Left renal cortex interstitium (tissue), 4 donors: ENCODE measurements around the gene PCLO. TPM values are rescaled to one million over a fixed set of nuclear protein-coding genes. Genes with fewer than 3 reads are reported as not detected.
A peak's percentile ranks its signal among the peaks of the same experiment; 100 is the strongest.

Experiments used
- DNase-seq, 4 donors: peaks; one replicate each; pipeline ENCODE4 v3.0.0-alpha.2; 2013; ENCODE audit warnings: low read depth in 4 of 4, low spot score in 2 of 4, missing footprints in 1 of 4
- polyA plus RNA-seq, 4 donors: library from polyadenylated mRNA; unstranded; fragments of 120-200 nt; gene quantifications; one replicate each; pipeline ENCODE4 v1.2.1, GENCODE V29; 2013; ENCODE audit not compliant: insufficient read length in 4 of 4

PCLO gene, protein sequence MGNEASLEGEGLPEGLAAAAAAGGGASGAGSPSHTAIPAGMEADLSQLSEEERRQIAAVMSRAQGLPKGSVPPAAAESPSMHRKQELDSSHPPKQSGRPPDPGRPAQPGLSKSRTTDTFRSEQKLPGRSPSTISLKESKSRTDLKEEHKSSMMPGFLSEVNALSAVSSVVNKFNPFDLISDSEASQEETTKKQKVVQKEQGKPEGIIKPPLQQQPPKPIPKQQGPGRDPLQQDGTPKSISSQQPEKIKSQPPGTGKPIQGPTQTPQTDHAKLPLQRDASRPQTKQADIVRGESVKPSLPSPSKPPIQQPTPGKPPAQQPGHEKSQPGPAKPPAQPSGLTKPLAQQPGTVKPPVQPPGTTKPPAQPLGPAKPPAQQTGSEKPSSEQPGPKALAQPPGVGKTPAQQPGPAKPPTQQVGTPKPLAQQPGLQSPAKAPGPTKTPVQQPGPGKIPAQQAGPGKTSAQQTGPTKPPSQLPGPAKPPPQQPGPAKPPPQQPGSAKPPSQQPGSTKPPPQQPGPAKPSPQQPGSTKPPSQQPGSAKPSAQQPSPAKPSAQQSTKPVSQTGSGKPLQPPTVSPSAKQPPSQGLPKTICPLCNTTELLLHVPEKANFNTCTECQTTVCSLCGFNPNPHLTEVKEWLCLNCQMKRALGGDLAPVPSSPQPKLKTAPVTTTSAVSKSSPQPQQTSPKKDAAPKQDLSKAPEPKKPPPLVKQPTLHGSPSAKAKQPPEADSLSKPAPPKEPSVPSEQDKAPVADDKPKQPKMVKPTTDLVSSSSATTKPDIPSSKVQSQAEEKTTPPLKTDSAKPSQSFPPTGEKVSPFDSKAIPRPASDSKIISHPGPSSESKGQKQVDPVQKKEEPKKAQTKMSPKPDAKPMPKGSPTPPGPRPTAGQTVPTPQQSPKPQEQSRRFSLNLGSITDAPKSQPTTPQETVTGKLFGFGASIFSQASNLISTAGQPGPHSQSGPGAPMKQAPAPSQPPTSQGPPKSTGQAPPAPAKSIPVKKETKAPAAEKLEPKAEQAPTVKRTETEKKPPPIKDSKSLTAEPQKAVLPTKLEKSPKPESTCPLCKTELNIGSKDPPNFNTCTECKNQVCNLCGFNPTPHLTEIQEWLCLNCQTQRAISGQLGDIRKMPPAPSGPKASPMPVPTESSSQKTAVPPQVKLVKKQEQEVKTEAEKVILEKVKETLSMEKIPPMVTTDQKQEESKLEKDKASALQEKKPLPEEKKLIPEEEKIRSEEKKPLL (N-terminal part only)
- polyA plus RNA-seq: 10 to 100 TPM in 2 of 4 donors, 1 to 10 TPM in 2; 5.4 to 10.5 (median 9.1) TPM

DNA sequence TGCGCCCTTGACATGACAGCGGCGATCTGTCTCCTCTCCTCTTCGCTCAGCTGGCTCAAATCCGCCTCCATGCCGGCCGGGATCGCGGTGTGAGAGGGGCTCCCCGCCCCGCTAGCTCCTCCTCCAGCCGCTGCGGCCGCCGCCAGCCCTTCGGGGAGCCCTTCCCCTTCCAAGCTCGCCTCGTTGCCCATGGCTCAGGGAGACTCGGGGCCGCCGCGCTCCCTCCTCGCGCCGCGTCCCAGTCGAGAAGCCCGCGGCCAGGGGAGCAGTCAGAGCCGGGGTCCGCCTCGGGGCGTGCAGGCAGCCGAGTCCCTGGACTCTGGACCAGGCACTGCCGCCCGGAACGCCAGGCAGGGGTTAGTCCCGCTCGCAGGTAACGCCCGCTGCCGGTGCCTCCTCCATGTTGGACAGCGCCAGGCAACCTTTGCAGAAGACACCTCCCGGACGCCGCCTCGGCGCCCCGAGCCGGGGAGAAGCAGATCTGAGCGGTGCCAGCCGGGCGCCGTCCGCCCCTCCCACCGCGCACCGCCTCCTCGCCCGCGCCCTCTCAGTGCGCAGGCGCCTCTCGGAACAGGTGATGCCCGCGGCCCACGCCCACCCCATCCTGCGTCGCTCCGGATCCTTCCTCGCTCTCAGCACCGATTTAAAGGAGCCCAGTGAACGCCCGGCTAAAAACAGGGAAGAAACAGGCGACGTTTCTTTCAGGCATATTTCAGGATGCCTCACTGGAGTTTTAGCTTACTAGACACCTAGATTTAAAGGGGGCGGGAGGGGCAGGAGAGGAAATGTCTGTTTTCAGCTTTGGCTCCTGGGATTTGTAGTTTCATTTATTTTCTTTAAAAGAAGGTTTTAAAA lies at the start of gene PCLO:
Gene PCLO (minus strand): TSS at position 483 of the 855 bp plus-strand sequence. CDS start 292 bp downstream, at position 191.
- DNase-seq: peak; percentile 69 to 77 (median 72)

DNA sequence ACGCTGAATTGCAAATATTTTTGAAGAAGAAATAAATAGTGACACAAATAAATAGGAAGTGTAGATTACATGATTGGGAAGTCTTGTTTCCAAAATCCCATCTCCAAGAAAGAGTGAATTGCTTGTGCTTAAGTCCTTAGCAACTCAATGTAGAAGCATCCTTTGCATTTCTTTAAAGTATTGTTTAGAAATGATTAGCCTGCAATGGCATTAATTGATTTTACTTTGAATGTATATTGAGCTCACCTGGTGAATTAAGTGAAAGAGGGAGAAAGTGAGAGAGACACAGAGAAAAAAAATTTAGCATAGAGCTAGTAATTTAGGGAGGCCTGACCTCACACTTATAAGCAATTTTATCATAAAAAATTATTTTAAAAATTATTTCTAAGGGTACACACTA lies 49.0 kb upstream of the PCLO start:
- no peak for DNase-seq

DNA sequence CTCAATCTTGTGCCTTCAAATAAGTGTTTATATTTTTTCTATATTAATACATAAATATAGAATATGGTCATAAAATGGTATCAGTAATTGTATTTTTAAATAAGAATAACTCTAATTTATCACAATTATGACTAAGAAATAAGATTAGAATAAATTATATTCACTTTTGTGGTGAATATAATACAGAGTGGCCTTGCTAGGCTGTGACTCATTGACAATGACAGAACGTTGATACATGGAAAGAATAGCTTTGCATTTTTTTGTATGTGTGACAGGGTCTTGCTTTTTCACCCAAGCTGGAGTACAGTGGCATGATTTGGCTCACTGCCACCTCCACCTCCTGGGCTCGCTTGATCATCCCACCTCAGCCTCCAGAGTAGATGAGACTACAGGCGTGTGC lies 47.8 kb upstream of the PCLO start:
- DNase-seq: no peak

DNA sequence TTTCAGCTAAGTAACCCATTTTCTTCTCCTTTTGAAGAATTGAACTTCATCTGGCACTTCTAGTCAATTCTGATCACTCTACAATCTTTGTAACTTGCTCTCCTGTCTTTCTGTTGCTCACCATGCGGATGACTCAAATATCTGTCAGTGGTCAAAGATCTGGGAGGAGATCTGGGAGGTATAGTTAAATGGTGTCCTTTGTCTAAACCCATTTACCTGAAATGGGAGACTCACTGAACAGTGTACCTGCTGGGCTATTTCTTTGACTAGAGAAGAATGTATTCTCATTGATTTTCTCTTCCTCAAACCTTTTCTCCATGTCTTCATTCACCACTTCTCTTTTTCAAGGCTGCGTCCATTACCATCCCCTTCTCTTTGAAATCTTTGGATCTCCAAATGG lies 42.0 kb upstream of the PCLO start:
- no peak for DNase-seq

DNA sequence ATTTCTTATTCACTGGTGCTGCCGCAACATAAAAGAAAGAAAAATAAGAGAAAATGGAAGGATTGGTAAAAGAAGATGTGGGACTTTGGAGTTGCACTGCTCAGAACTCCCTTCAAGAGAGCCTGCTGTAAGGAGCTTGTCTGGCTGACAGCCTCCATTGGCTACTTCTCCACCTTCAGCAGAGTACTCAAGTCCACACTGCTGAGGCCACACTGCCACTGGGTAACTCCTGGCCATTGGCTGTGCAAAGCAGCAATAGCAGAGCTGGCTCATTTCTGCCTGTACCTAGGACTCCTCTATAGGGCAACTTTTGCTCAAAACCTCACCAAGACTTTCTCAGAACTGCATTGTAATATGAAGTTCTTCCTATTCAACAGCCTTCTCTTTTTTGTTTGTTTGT lies 38.7 kb upstream of the PCLO start:
- no peak for DNase-seq

DNA sequence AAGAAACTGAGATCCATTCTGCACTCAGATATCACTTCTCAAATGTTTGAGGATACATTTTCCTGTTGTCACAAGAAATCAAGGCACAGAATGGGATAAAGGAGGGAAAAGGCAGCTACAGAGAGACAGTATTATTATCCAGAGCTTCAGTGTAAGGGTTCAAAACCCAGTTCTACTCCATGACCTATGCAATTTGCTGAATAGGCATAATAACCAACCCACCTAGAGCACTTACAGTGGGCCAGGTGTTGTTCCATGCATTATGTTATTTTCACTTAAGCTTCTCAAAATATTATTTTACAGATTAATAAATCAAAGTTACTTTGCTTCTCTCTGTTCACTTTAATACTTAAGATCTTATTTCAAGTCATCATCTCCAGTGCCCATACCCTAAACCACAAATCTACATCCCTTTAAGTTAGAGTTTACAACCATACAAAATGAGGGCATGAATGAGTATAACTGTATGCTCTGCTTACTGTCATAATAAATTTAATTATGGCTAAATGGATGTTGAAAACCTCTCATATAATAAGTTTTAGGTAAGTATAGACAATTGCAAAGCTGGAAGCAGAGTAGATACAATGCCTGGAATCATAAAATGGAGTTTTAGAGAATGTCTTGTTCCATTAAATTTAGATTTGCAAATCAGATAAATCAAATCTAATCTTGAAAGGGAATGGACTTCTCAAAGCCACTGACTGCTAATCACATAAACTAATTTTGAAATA lies 28.1 kb upstream of the PCLO start:
- no peak for DNase-seq

DNA sequence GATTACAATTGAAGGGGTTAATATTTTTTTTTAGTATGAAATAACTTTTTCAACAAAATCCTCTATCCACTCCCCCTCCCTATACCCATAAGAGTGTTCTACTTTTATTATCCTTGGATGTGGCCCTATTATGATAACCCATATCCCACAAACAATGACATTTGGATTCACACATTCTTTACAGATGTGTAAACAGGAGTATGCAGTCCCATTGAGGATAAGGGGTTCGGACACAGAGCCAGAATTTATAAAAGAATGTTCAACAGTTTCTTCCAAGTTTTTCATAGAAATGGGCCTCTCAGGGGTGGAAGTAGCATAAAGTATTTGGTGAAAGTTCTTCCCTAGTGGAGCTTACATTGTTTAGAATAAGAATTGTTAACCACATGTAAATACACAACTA lies 16.1 kb upstream of the PCLO start:
- no peak for DNase-seq

DNA sequence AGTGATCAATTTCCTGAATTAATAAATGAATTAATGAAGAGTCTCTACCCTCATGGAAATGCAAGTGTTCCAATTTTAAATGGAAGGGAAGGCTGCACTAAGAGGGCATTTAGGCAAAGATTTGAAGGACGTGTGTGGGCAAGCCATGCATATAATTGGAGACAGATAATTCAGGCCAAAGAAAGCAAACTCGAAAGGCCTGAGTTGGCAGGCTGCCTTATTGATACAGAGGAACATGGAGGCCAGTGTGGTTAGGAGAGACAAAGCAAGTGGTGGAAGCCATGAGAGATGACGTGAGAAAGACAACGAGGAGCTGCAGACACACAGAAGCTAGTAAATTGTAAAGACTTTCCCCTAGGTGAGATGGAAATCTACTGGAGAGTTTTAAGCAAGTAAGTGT lies 15.4 kb upstream of the PCLO start:
- no peak for DNase-seq

DNA sequence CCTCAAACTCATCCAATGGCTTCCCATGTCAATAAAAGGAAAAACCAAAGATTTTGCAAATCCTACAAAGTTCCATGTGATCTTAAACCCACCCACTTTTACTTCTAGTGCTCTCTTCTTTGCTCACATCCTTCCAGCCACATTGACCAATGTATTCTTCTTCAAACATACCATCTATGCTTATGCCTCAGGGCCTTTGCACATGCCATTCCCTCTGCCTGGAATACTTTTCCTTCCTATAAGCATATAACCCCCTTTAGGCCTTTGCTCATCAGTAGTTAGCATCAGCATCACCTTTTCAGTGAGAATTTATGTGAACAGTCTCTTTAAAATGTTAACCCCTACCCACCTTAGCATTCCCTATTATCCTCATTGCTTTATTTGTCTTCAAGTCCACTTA lies 11.0 kb upstream of the PCLO start:
- no peak for DNase-seq

DNA sequence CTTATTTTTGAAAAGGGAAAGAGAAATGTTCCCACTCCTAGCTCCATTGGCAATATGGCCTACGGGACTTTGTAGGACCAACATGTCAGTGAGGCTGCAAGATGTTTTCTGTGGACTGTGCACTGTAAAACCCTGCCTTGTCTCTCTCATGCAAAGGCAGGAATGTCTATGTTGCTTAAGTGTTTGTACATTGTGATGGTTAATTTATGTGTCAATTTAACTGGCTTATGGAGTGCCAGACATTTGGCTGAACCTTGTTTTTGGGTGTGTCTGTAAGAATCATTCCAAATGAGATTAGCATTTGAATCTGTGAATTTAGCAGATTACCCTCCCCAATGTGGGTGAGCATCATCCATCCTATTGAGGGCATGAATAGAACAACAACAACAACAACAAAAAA lies 4.1 kb upstream of the PCLO start:
- no peak for DNase-seq

DNA sequence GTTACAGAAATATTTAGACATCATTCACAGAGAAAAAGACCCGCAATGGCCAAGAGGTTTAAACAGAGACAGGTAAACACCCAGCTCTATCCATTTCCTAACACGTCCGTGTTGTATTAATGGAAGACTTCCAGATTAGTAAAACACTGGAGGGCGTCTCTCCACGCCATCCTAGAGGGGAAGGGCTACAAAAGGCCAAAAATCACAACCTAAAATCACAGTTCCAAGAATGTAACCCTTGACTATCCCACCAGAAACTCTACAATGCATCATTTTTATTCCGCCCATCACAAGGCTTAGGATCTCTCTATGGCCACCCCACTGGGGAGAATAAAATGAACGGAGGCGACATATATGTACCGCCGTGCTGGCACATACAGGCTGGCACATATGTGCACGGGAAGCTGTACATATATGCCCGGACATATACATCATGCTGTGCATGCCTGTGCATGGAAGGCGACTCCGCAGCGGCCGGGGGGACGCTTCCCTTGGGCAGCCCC lies 734 bp downstream of the PCLO start:
- DNase-seq: peak in 1 of 4 donors; percentile 21

DNA sequence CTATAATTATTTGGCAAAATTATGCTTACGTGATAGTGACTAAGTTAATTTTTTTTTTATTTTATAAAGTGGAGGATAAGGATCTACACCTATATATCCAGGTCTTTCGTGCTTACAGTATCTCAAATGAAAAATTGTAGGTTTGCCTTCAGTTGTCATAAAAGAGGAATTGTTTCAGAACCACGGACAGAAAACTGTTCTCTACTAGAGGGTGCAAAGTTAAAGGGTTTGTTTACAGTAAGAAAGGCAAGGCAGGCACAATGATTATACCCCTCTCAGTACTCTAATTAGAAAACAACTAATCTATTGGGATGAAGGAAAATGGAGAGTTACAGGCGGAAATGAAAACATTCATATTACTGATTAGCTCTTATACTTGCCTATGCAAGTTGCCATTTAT lies 1.5 kb downstream of the PCLO start:
- peak in 1 of 4 donors; percentile 1 for DNase-seq

DNA sequence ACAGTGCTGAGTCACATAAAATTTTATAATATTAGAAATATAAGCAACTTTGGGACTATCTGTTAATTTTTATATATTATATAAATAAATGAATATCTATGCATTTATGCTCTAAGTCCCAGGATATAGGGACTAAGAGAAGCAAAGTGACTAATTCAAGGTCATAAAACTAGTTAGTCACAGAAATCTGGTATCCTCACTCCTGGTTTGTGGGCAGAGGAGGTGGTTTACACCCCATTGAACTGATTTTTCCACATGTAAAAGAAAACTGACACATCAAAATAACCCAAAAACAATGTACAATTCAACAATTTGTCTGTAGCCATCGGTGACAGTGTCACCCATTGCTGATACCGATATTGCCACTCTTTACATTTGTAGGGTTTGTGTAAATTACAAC lies 3.0 kb downstream of the PCLO start:
- DNase-seq: no peak

DNA sequence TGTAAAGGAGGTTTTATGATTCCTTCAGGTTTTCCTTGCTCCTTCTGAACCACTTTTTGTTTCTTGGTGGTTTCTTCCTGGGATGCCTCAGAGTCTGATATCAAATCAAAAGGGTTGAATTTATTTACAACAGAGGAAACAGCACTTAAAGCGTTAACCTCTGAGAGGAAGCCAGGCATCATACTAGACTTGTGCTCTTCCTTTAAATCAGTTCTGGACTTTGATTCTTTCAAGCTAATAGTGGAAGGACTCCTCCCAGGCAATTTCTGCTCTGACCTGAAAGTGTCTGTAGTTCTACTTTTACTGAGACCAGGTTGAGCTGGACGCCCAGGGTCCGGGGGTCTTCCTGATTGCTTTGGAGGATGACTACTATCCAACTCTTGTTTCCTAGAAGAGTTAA lies 6.7 kb downstream of the PCLO start:
- DNase-seq: no peak

DNA sequence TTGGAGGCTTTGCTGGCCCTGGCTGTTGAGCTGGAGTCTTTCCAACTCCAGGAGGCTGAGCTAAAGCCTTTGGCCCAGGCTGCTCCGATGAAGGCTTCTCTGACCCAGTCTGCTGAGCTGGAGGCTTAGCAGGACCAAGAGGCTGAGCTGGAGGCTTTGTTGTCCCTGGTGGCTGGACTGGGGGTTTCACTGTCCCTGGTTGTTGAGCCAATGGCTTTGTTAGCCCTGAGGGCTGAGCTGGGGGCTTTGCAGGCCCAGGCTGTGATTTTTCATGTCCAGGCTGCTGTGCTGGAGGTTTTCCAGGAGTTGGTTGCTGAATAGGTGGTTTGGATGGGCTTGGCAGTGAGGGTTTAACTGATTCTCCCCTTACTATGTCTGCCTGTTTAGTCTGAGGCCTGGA lies 7.3 kb downstream of the PCLO start:
- no peak for DNase-seq

DNA sequence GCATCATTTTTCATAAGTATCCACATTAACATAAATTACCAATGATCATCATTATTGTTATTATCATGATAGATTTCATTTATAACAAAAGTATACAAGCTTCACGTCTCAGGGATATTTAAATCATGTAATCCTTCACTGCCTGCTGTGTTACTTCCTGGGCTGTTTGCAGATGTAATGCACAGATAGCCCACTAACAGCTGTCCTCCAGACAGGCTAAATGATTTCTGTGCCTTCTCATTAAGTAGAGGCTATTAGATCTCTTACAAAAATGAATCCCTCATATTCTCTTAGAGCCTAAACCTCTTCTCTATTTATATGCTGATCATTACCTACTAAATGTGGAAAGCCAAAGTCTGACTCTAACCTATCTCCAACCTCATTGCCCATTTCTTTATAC lies 9.3 kb downstream of the PCLO start:
- DNase-seq: no peak

DNA sequence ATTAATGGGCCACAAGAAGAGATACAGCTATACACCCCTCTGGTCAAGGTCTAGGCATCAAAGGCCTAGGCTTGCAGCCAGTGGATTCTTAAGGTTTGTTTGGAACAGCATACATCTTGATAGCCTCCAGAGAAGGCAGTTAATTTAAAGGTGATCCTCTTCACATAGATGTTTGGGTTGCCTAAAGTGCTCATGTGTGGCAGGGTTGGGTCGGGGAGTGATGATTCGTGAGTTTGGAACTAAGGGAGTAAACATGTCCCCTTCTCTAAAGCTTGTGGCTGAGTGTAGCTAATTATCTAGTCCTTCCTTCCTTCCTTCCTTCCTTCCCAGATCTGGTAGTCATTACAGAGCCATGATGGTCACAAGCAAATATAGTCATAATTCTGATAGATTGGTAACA lies 12.4 kb downstream of the PCLO start:
- no peak for DNase-seq

DNA sequence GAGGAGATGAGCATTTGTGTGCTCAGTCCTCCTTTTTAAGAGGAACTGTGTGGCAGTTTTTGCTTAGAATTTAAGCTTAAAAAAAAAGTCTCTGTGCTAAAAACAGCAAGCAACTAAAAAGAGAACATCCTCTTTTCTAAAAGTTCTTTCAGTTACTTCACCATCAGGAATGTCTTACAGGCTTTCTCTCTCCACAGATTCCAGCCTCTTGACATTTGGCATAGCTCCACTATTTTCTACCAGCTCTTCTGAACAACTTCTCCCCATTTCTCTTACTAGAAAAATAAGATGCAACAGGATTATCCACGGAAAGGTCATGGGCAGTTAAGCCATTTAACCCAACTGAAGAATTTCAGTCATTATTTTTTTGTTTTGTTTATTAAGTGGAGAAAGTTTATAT lies 13.2 kb downstream of the PCLO start:
- no peak for DNase-seq

DNA sequence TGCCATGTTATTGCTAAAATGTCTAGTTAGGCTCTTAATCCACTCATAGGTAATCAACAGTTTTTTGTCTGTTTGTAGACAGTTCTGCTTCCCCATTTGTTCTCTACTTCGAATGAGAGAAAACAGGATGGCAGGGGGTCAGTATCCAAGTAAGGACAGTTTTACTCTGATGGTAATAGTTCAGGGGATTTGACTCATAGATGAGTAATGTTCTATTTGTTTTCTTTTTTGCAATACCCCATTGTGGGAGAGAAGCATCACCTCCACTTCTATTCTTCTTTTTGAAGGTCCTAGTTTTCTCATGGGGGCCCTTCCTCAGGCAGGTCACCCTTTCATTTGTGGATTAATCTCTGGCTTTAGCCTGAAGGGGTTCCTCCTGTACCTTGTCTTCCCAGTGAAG lies 13.9 kb downstream of the PCLO start:
- DNase-seq: no peak
